CD1c-positive myeloid dendritic cell (primary cell): ENCODE measurements around the gene GFRA1.

Experiments used
- DNase-seq: peaks from one replicate; pipeline ENCODE4 v3.0.0-alpha.2; 2016; ENCODE audit errors: extremely low spot score

Gene GFRA1

DNA sequence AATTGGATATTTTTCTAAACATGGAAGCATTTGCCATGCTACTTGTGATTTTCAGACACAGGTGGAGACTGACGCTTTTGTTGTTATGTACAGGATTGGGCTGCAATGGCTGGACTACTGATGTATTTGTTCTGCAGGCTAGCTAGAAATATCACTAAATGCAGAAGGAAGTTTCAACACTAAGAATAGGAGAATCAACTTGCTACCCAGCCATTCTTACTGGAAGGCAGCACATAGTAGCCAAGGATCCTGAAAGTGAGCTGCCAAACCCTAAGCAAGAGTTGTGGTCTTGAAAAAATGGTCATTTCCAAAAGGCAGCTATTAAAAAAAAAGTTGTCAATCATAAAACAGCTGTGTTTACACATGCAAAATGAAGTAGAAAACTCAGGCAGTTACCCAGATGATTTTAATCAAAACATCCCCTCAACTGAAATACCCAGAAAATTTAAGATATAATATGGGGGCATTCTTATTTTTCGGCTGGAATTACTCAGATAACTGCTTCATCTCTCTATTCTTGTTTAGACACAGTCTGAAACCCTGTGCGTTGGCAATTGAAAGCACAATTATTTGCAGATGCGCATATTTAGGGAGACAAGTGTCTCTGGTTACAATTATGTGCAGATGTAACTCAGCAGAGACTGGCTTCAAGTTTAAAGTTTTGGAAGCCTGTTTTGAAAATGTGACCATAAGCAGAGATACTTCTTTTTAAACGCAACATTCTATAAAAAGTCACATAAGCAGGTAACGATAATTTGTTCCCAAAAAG, 31.2 kb downstream of the GFRA1 start:
- no peak for DNase-seq

DNA sequence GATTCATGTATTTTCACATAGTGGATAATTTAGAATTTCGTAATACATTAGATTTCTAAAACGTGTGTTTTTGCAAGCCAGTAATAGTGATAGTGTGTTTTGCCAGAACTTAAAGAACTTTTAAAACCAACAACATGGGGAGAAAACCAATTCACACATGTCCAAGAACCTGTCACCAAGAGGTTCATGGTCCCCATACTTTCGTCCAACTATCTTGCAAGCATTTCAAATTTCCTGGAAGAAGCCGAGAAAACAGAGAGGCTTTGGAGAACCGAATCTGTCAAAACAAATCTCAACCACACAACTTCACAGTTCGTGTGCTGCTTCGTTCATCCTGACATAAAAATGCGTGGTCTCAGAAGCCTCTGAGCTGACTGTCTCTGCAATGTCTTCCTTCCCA, 31.9 kb downstream of the GFRA1 start:
- no peak for DNase-seq

DNA sequence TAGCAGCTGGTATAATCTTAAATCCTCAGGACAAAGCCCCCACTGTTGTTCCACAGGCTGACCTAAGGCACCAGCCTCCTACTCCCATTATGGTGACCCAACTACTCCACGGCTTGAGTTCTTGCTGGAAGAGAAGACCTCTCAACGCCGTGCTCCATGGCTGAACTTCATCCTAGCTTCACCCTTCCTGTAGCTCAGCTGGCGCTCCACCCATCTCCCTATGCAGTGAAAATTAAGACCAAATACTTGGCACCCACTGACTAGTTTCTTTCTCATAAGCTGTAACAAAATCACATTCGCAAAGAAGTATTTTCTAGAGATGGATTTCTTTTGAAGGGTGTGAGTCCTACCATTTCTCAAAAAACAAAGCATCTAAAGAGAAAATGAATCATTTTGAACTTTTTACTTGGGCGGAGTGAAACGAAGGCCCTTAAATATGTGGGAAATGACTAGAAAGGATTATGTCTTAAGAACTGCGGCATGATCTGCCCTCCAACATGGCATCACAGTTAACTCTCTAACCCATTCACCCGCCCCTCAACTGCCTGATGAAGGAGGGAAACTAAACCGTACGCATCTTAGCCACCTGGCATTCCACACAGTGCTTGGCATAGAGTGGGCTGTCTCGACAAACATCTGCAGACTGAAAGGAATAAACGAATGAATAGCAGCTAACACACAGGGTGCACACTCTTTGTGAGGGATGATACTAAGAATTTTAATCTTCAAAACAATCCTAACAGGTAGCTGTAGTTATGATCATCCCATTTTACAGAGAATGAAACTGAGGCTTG, 32.7 kb downstream of the GFRA1 start:
- no peak for DNase-seq

DNA sequence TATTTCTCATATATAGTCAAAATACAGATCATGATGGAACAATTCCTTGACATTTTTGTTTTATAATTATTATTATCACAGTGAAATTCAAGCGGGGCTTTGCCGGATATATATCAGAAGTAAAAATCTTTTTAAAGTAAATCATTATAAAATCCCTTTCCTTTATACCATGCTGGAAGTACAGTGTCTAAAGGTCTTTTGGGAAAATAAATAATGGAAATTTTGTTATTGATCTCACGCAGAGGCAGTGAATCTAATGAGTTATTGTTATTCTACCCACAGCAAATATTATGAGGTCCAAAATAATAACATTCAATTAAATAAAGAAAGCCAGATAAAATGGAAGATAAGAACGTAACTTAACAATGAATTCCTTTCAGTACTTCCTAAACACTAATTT, 33.8 kb downstream of the GFRA1 start:
- no peak for DNase-seq

DNA sequence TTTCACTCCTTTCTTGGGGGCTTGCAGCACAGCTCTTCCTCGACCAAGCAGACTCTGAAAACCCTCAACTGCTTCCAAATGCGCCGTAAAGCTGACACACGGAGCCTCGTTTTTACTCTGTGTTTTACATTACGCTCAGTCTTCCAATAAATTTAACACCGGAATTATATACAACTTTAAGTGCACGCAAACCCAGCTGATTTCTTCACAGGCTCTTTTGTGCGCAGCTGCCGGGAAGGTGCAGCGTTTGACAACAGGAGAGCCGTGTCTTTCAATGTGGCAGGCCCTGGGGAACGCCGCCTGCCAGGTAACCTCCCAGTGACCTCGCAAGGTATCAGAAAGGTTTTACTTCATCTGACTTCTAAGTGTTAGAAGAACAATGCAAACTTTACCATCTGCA, 35.0 kb downstream of the GFRA1 start:
- no peak for DNase-seq

DNA sequence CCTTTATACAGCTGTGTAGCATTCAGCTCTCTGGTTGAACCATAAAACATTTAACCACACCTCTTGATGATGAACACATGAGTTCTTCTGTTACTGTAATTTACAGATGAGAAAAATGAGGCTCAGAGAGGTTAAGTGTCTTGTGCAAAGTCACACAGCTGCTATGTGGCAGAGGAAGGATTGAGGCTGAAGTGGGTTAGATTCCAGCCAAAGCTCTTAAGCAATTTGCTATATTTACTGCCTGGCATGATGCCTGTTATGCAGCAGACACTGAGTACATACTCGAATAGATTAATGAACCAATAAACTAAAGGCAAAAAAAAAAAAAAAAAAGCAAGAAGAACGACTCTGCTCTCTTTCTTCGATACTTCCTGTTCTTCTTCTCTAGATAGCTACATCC, 35.7 kb downstream of the GFRA1 start:
- no peak for DNase-seq

DNA sequence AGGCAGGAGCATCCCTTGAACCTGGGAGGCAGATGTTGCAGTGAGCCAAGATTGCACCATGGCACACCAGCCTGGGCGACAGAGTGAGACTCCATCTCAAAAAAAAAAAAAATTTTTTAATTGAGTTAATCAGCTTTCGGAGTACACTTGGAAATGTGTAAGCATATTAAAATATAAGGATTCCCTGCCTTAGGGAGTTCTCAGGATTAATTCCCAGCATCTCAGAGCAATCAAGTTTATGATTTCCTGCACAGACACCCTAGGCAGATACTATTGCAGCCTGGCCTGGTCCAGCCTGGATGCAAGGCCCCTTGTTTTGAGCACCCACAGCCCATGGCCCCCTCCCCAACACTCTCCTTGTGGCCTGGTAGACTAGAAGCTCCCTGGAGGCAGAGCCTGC, 39.8 kb downstream of the GFRA1 start:
- DNase-seq: no peak

DNA sequence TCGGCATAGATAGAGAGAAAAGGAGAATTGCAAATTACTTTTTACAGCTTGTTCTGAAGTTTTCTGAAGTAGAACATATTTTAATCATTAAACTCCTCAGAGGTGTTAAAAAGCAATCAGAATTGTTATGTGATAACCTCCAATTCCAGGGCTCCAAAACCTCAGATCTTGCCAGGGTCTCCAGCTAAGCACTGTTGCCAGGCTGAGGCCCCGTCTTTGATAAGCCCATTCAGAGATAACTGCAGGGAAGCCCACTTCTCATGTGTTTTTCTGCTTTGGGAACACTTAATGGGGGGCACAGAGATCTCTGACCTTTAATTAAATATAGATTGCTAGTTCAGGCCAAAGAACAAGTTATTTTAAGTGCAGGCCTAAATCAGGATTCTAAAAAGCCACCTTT, 40.4 kb downstream of the GFRA1 start:
- DNase-seq: no peak

DNA sequence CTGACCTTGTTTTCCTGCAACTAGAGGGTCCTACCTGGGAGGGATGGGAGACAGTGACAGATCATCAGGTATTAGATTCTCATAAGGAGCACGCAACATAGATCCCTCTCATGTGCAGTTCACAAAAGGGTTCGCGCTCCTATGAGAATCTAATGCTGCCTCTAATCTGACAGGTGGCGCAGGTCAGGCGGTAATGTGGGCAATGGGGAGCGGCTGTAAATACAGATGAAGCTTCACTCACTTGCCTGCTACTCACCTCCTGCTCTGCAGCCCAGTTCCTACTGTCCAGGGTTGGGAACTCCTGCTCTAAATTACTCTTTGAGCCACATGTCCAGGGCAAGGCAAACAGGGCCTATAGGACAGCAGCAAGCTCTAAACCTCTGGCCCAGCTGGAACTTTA, 46.2 kb downstream of the GFRA1 start:
- no peak for DNase-seq

DNA sequence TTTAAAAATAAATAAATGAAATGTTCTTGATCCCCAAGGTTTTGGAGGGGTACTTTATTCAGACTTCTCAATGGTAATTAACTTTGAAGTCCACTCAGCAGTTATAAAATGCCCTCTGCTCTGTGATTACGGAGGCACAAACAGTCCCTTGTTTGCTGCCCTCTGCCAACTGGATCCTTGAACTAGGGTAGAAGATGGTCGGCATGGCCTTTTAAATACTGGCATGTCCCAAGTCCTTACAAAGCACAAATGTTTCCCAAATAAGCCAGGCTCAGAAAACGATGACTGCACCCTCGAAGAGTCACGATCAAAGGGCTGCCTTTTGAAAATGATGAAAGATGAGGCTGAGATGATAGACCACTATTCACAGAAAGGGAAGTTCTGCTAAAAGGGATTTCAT, 47.0 kb downstream of the GFRA1 start:
- DNase-seq: no peak

DNA sequence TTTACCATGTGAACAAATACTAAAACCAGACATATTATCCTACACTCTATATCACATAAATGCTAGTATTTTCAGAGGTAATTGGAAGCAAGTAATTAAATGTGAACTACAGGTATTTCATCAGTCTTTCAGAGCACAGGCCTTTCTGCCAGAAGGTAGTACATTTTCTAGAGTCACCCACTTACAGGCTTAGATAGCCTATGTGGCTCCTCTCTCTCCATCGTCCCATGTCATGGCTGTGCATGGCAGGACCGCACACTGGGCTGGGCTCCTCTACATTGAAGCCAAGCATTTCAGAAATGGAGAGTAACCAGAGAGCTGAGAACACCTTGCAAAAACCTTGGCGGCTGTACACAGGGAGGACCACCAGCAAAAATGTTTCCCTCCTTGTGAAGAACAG, 49.7 kb downstream of the GFRA1 start:
- DNase-seq: no peak

DNA sequence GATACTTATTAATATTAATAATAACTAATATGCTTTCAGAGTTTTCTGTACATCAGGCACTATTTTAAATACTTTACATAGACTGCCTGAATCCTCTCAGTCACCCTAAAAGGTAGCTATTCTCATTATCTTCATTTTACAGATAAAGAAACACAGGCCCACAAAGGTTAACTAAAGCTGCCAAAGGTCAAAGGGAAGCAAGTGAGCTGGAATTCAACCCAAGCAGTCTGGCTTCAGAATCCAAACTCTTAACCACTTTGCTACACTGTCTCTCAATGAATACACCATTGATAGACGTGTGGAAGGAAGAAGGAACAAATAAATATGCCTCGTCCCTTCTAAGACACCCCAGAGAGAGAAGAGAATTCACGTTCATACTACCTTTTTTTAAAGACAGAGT, 52.0 kb downstream of the GFRA1 start:
- DNase-seq: no peak

DNA sequence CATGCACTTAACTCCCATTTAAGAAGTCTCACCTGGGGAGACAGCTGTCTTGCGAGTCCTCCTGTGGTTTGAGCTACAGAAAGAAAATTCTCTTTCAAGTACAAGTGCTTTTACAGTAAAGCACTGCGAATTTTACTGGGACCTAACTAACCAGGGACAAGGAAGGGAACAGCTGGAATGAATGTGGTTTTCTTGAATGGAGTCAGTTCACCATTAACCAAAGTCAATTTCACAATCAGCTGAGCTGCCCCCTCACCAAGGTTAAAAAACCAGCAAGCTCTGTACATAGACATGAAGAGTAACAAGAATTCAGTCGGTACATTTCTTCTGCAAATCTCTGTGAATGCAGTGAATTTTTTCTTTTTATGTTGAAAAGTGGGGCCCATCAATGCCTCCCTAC, 56.3 kb downstream of the GFRA1 start:
- no peak for DNase-seq

DNA sequence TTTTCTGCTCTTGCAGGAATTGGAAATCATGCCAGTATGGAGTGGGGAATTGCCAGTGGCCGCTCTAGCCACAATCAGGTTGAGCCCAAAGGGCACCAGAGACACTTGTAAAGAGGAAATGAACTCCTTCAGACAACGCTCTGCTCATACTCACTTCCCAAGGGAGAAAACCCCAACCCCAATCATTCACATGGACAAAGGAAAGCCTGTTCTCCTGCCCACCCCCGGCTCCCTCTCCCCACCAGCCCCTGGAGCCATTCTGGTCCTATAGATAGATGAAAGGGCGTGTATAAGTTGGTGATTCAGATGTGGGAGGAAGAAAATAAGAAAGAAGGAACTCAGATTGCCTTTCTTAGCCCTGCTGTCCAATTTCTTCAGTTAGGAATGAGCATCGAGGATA, 57.4 kb downstream of the GFRA1 start:
- no peak for DNase-seq

DNA sequence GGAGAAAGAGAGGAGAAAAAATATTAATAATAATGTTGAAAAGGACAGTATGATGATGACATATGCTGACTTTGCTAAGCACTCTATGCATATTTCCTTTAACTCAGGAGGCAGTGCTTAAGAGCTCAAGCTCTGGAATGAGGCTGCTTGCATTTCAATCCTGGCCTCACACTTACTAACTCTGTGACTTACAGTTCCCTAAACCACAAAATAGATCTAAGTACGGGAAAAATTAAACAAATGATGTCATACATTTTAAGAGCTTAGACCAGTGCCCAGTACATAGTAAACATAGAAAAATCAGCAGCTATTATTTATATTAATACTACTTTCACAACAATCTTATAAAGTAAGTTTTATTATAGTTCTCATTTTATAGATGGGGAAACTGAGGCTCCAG, 61.3 kb downstream of the GFRA1 start:
- no peak for DNase-seq

DNA sequence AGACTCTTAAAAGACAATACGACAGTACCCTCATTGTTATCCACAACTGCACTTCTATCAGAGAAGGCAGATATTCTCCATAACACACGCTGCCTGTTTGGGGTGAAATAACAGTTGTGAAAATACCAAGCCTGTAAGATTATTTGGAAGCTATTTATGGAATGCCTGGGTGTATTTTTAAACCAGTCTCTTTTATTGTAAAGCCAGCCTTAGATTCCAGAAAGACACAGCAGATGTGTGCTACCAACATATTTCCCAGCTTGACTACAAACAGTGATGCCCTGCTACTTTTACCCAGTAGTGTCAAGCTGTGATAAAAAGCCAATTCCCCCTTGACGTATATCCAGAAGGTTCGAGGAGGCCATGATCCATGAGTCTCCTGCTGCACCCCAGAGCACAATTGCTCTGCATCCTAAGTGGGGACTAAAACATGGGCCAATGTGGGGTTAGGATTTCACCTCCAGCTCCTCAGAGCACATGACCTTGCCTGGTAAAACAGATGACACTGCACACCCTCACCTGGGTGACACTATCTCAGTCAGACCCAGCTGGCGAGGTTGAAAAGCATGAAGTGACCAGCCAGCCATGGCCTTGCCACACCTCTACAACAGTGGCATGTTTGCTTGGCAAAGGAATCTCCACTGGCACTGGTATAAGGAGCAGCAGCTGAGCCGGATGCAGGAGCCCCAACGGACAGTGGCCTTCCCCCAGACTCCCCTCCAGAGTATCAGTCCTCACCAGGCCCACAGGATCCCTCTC, 62.2 kb downstream of the GFRA1 start:
- no peak for DNase-seq

DNA sequence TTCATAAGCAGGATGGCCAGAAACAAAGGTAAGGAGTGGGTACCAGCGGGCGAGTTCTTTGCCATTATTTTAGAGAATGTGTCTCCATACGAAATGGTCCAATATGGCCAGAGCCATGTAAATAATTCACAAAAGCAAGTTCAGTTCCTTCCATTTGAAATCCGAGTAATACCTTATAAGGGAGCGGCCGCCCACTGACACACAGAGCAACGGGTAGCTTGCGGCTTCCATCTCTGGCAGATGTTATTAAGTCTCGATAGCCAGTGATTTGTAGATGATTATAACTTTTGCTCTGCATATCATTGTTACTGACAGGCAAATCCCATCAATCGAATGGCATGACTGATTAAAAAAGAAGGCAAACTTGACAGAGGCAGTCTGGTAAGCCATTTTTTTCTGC, 63.2 kb downstream of the GFRA1 start:
- DNase-seq: no peak

DNA sequence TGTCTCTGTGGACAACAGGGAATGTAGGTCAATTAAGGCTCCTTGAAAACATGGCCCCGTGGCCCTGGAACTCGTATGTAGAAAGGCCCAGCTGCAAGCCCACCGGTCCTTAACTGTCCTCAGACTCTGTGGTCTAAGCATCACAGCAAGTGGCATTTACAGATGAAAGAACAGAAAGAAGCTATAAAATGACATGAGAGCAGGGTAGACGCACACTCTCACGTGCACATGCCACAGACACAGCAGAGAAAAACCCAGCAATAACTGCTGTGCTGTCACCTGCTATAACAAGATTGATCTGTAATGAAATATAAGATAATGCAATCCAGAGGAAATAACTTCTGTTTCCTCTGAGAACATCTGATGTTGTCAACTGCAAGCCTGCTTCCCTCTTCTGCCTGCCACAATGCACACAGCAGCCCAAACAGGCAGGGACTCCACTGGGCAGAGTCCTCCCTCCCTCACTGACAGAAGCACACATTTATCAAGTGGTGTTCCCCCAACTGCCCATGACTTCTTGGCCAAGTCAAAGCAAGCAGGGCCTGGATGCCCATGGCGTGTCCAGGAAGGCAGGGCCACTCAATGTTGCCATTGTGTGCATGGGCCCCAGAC, 63.9 kb downstream of the GFRA1 start:
- no peak for DNase-seq

DNA sequence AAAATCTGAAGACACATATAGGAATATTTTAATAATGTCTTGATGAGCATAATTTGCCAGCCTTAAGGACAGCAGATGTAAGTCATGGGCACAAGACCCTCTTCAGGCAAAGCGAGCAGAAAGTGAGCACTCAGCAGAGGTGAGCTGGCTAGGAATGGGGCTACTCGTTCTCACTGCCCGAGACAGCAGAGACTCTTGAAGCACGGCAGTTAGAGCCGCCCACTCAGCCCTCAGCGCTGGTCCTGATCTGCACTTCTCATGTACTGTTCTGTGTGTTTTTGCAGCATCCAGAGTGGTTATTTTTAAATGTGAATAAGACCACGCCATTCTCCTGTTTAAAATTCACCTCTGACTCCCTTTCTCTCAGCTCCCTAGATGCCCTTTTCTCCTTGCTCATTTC, 65.3 kb downstream of the GFRA1 start:
- DNase-seq: no peak

DNA sequence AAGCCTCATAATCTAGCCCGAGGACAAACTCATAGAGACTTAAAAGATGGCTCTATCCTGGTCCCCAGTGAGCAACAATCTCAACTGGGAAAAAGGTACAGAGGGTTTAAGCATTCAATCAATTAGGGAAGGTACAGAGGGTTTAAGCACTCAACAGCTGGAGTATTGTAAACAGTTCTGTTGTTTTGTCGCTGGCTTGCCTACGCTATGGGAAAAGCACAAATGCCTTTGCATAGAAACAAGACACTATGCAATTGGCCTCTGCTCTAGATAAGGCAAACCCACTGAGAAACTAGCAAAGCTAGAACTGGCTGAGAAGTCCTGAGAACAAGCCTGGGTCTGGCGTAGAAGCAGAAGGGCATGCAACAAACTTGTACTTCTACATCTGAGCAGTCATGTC, 69.3 kb downstream of the GFRA1 start:
- DNase-seq: no peak

DNA sequence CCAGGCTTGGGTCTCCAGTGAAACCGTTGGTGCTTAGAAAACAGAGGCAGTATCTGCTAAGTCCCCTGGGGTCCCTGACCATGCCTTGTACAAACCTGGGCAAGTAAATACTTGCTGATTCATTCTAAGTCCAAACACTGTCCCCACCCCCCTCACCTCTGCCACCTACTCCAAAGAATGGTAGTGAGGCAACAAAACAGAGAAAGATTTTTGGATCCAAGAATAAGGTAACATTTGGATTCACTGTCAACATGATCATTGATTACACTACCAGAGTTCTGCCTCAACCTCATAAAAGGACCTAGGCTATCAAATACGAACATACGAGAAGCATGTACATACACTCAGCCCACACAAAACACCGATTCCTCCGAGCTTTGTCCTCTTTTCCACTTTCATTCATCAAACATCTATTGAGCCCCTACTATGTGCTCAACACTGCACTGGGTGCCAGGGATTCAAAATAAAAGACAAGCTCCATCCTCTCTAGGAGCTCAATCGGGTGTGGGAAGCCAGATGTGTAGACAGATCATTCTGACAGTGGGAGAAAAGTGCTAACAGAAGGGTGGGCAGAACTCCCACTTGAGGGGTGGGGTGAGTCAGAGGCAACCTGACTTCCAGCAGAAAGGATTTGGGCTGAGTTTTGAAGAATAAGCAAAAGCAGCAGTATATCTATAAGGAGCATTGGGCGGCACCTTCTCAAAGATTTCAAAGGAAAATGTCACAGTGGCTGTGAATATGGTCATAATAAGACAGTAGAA, 71.2 kb downstream of the GFRA1 start:
- no peak for DNase-seq

DNA sequence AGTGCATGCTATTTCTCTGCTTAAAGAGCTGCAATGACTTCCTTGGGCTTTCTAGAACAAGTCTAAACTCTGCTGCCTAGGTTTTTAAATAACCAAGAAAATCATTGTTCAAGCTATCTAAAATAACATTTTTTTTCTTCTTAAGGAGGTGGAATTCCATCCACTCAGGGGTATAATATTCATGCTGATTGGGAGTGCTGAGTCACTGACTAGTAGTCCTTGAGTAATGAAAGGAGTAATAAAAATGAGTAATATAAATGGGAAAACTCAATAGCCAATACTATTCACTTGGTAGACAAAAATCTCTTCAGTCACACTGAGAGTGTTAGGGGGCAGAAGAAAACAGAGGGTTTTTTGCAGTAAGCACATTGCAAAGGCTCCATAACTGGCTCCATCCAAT, 72.0 kb downstream of the GFRA1 start:
- DNase-seq: no peak
